ENCODE data around the gene SEC24C.
A peak's percentile ranks its signal among the peaks of the same experiment; 100 is the strongest.

The SEC24C gene

DNA sequence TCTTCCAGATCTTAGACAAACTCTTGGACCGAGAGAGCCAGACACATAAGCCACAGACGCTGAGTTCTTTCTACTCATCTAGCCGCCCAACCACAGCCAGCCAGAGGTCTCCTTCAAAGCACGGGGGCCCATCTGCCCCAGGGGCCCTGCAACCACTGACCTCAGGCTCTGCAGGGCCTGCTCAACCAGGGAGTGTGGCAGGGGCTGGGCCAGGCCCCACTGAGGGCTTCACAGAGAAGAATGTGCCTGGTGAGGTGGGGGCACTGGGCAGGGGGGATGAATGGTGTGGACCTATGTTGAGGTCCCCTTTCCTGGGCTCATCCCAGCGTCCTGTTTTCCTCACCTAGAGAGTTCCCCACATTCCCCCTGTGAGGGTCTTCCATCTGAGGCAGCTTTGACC, 52.6 kb downstream of the SEC24C start:
- no peak for DNase-seq

DNA sequence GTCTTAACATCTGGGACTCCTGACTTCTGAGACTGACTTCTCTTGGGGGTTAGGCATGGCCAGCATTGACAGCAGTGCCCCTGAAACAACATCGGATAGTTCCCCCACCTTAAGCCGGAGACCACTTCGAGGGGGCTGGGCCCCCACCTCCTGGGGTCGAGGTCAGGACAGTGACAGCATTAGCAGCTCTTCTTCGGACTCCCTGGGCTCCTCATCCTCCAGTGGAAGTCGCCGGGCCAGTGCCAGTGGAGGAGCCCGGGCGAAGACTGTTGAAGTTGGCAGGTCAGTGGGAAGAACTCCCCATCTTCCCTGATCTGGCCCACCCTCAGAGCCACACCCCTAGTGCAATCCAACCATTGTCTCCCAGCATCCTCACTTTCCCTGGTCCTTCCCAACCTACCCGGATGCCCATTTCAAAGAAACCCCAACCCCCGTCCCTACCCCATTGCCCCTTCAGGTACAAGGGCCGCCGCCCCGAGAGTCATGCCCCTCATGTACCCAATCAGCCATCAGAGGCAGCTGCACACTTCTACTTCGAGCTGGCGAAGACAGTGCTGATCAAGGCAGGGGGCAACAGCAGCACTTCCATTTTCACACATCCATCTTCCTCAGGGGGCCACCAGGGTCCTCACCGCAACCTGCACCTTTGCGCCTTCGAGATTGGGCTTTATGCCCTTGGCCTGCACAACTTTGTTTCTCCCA, 53.3 kb downstream of the SEC24C start:
- DNase-seq, result no peak

DNA sequence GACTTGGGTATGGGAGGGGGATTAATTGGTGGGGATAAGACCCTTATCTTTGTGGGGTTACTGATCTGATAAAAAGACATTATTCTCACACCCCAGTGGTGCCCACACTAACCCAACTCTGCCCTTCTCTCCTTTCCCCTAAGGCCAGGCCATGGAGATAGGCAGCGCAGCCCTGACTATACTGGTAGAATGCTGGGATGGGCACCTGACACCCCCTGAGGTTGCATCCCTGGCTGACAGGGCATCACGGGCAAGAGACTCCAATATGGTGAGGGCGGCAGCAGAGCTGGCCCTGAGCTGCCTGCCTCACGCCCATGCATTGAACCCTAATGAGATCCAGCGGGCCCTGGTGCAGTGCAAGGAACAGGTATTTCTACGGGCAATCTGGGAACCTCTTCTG, 53.9 kb downstream of the SEC24C start:
- DNase-seq, result no peak

DNA sequence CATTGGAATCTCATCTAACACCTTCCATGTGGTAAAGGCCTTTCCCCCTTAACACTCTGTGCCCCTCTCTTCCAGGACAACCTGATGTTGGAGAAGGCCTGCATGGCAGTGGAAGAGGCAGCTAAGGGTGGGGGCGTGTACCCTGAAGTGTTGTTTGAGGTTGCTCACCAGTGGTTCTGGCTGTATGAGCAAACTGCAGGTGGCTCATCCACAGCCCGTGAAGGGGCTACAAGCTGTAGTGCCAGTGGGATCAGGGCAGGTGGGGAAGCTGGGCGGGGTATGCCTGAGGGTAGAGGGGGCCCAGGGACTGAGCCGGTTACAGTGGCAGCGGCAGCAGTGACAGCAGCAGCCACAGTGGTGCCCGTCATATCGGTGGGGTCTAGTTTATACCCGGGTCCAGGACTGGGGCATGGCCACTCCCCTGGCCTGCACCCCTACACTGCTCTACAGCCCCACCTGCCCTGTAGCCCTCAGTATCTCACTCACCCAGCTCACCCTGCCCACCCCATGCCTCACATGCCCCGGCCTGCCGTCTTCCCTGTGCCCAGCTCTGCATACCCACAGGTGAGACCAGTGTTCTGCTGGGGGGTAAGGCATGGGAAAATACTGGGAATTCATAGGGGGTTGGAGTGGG, 54.9 kb downstream of the SEC24C start:
- DNase-seq, result no peak

DNA sequence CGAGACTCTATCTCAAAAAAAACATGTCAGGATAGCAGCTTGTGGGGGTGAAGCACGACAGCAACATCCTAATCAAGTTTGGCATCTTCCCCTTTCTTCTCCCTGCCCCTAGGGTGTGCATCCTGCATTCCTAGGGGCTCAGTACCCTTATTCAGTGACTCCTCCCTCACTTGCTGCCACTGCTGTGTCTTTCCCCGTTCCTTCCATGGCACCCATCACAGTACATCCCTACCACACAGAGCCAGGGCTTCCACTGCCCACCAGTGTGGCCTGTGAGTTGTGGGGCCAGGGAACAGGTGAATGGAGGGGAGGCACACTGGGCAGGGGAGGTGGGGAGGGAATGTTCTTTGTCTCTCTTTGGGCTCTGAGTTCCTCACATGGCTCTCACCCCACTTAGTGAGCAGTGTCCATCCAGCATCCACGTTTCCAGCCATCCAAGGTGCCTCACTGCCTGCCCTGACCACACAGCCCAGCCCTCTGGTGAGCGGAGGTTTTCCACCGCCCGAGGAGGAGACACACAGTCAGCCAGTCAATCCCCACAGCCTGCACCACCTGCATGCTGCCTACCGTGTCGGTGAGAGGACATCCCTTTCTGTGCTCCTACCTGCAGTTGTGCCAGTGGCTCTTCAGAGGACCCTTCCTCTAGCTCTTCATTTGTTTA, 55.9 kb downstream of the SEC24C start:
- no peak for DNase-seq

DNA sequence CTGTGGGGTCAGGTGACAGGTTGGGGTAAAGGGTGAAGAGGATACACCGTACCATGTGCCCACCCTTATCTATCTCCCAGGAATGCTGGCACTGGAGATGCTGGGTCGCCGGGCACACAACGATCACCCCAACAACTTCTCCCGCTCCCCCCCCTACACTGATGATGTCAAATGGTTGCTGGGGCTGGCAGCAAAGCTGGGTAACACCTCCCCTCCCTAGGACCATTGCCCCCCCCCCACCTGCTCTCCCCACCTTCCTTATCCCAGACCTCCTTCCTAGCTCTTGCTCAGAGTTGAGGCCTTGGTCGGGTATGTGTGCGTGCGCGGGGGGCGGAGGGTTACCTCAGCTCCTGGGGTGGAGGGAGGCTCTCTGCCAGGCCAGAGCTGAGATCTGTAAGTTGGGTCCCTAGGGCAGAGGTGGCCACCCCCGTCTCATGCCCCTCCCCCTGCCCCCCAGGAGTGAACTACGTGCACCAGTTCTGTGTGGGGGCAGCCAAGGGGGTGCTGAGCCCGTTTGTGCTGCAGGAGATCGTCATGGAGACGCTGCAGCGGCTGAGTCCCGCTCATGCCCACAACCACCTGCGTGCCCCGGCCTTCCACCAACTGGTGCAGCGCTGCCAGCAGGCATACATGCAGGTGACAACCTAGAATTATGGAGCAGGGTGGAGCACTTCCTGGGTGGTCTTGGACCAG, 56.5 kb downstream of the SEC24C start:
- no peak for DNase-seq

DNA sequence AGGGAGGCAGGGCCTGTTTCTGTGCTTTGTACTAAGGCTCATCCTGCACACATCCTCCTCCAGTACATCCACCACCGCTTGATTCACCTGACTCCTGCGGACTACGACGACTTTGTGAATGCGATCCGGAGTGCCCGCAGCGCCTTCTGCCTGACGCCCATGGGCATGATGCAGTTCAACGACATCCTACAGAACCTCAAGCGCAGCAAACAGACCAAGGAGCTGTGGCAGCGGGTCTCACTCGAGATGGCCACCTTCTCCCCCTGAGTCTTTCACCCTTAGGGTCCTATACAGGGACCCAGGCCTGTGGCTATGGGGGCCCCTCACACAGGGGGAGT, 57.0 kb downstream of the SEC24C start:
- DNase-seq, result no peak

DNA sequence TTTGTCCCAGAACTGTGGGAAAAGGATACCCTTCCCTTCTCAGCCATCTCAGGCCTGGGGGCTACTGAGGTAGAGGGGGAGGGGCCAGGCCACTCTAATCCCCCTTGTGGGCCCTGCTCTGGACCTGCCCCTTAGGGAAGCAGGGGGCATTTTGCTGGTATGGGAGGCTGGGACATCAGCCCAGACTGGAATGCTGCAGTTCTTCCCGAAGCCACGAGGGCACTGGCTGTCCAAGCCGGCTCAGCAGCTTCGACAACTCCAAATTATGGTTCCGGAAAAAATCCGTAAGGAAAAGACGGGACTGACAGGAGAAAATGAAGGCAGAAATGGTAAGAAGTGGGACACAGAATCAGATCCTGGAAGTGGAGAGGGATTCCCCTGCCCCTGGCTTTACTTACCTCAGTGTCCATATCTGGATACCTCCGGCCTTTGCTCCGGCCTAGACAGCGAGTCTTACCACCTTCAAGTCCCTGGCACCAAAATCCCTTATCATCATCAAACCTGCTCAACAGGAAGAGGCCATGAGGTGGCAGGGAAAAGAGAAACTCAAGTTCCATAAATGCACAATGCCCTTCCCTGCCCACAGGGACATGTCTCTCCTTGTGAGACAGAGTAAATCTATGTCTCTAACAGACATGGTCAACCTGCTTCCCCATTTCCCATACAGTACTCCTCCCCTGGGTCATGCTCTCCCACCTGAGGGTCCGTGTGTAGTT, 58.3 kb downstream of the SEC24C start:
- DNase-seq, result no peak

DNA sequence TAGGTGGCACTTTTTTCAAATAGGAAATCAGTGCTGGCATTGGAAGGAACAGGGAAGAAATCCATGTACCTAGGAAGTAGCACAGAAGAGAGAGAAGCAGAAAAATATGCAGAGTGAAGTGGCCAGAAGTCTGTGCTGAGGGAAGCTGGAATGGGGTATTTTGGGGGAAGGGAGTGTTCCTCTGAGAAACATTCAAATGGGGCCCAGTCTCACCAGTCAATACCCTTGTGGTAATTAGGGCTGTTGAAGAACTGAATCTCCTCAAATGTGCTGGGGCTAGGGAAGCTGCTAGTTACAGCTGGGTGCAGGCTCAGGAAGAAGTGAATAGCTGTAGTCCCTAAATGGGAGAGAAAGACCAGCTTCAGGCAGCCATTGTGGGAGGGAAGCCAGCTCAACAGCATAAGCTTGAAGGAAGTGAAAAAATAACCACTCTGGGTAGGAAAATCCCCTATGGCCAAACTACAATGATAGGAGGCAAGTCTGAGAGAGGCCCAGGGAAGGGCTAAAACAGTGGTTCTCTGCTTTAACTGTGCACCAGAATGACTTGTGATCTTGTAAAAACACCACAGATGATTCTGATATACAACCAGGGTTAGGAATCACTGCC, 59.6 kb downstream of the SEC24C start:
- no peak for DNase-seq

DNA sequence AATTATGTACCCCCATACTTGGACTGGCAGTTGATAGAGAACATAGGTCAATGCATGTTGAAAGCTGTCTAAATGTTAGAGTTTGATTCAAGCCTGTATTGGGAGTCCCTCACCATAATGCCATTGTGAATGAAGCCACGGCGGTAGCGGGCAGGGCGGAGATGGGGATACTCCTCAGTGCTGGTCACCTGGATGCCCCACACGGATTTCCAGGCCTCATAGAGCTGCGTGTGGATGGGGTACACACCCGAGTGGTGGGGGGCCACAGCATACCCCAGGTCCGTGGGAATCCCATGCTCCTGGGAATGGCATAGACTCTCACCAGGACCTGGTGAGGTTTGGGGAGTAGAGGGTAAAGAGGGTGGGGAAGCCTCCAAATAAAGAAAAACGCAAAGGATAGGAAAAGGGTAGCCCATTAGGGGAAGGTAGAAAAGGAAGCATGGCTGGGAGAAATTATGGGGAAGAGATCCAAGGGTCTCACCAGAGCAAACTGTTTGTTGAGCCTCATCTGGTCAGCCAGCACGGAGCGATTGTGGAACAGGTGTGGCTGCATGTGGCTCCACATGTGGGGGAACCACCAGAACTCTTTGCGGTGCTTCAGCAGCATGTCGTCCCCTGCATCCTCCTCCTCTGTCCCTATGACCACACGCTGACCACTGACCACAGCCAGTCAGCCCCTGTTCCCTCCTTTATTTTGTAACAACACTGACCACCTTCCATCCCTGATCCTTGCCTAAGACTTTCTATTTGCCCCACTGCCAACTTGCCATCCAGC, 62.2 kb downstream of the SEC24C start:
- no peak for DNase-seq

DNA sequence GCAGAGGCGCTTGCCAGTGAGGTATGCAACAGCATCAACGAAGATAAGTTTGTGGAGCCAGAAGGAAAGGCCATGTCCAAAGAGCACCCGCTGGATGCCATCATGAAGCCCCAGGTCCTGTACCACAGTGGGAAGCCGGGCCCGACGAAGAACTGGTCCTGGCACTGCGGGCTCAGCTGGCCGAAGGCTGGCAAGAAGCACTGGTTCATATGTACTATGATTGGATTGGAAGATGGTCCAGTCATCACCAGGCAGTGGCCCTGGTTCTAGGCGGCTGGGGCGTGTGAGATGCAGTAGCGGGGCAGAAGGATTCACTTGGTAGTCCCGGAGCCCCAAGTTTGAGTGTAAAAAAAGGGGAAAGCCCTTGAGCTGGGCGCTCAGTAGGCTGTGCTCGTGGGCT, 63.3 kb downstream of the SEC24C start:
- no peak for DNase-seq

DNA sequence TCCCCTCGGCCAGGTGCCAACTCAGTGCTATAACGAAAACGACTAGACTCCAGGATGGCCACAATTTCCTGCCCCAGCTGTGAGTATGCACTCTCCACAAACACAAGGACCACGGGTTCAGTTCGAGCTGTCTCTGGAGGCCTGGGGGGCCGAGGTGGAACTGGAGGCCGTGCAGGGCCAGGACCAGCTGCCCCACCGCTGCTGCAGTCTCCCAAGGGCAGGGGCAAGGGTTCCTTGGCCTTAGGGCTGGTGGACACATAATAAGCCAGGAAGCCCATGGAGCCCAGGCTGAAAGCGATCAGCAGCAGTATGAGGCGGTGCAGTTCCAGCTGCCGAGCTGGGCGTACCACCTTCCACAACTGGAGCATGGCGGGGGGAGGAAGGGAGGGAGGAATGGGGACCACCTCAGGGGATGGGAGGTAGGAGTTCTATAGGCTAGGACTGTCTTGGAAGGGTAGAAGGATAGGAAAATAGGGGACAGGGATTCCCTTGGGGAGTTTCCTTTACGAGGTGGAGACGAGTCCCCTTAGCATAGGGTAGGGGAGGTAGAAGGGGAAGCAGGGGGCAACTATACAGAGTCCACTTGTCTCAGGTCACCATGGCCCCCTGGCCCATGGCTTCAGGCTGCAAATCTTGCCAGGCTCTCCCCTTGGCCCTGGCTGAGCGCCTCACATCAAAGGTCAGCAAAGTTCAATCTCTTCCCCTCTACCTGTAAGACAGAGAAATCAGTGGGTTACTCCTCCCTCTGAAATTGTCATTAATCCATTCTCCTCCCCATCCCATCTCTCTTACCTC, 64.0 kb downstream of the SEC24C start:
- DNase-seq, result no peak

DNA sequence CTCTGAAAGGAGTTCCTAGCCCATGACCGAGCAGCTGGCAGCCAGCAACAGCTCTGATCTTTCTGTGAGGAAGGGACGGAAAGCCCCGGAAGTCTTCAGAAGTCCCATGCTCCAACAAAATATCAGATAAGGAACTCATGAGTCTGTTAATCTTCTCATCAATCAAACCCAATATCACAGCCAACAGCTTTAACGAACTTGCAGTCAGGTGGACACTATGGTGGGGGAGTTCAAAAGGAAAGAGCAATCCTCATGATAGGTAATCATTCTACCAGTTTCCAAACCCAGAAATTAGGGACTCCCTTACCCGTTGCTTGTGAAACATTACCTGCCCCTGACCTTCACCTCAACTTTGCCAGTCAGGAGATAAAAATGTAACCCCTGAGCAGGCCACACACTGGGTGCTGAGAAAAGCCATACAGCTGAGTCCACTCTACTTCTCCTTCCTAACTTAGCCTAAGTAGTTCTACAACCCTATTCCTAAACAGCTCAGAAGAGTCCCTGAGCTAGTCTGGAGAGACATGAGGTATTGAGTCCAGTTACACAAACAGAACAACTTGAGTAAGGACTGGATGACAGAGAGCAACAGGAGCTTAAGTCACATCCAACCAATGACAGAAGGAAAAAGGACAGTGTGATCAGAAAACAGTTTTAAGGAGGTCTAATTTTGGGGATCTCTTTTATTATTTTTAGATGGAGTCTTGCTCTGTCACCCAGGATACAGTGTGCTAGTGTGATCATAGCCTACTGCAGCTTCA, 65.1 kb downstream of the SEC24C start:
- no peak for DNase-seq

DNA sequence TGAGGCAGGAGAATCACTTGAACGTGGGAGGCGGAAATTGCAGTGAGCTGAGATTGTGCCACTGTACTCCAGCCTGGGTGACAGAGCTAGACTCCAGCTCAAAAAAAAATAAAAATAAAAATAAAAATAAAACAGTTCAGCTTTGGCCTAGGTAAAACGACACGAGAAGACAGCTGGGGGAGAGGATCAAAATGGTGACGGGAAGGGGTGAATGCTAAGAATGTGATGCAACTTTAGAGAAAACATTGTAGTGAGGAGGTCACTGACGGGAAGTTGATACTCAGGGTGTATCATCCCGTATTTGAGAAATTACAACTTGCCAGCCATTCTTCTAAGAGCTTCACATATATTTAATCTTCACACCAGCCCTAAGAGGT, 66.2 kb downstream of the SEC24C start:
- no peak for DNase-seq

DNA sequence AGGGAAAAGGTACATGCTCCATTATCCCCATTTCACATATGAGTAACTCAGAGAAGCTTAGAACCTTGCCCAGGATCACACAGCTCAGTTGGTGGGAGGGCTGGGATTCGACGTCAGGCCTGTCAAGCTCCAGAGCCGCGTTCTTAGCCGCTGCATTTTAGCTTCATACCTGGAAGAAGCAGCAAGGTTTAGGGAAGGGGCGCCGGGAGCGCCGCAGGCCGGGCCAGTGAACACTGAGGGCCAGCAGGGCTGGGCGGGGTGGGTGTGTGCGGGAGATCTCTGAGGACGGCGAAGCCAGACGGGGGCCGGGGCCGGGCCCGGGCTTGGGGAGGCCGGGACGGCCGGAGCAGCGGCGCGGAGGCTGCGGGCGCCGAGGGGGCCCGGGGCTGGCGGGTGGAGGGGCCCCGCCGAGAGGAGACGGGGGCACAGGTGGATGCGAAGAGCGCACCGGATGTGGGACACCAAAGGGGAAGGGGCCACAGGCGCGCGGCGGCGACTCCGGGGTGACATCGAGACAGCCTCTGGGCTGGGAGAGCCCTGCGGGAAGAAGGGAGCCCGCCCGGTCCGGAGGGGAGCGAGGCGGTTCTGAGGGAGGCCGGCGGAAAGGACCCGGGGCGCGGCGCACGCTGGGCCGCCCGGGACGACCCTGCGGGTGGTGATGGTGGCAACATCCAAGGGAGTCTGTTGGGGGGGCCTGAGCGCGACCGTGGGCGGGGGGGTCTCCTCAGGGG, 66.7 kb downstream of the SEC24C start:
- peak; percentile 61 to 63 for DNase-seq

DNA sequence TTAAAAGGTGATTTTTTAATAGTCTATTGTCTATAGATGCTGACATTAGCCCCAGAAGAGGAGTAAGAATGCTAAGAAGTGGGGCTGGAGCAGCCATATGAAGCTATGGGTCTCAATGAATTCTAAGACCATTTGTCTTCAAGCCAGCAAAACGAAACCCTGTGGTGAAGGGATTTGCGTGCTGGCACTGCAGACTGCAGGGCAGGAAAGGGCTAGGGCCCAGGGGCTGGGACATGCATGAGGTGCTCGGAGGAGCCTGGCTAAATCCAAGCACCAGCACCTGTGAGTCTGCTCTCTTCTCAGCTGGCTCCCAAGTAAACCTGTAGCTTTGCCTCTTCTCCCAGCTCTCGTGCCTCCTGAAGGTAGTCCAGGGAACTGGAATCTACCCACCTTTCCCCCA, 68.5 kb downstream of the SEC24C start:
- no peak for DNase-seq

DNA sequence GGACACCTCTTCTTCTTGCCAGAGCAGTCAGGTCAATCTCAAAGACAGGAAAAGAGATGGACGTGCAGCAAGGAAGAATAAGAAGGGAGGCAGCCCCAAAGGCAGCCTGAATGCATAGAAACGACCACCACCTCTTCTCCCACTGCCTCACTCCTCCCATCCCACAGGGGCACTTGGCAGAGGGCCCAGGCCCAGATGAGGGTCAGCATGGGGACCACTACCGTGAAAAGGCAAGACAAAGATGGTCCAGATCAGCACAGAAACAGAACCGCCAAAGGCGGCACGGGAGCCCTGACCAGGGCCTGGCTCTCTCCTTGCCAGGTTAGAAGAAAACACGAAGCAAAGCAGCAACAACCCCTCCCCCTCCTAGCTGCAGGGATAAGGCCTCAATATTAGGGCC, 69.2 kb downstream of the SEC24C start:
- no peak for DNase-seq

DNA sequence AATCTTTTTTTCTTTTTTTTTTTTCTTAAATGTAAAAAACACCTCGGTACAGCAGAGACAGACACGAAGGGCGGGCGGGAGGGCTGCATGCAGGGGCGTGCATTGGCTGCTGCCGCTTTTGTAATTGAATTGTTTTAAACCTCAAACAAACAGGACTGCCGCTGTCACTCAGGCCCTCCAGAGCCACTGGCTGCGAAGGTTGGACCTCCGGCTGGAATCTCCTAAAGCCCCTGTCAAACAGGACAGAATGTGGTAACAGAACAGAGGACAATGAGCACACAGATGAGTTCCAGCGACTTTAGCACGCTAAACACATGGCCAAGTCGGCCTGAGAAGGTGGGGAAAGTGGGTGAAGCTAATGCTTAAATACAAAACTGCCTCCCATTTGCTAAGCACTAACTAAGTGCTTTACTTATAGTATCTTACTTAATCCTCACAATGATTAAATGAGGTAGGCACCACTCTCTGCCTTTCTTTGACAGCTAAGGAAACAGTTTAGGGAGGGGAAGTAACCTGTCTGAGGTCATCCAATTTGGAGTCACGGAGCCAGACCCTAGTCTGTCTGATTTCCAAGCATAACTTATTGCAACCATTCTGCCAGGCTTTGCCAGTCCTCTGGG, 70.2 kb downstream of the SEC24C start:
- DNase-seq, result no peak
